GM23338 (cell line): Measurements from ENCODE around the gene CASTOR2. TPM values are rescaled to one million over a fixed set of nuclear protein-coding genes. Genes with fewer than 3 reads are reported as not detected.

Experiments used
- ATAC-seq: fragments of 200-7000 bp; cut with Tn5 transposase; 3 replicates; pipeline ENCODE4 v1.9.1; 2020
- DNase-seq: peaks from one replicate; pipeline ENCODE4 v3.0.0-alpha.2; 2015; ENCODE audit warnings: low spot score
- H2AFZ ChIP-seq: fragments of 200-600 bp; sonication (generic); 2 replicates; pipeline ENCODE4 v1.8.0; 2016; ENCODE audit warnings: antibody characterized with exemption, mild to moderate bottlenecking, moderate library complexity
- H3F3A ChIP-seq: fragments of 200-600 bp; sonication (generic); replicated peaks from 2 replicates; pipeline ENCODE4 v1.8.0; 2017; ENCODE audit warnings: antibody characterized with exemption, mixed run types, low read depth
- H3K27ac ChIP-seq: fragments of 200-600 bp; sonication (generic); 2 replicates; pipeline ENCODE4 v1.6.1; 2016; ENCODE audit warnings: low read depth
- H3K27me3 ChIP-seq: fragments of 200-600 bp; sonication (generic); 2 replicates; pipeline ENCODE4 v1.8.0; 2016; ENCODE audit warnings: mild to moderate bottlenecking, mixed run types, moderate library complexity; ENCODE audit not compliant: insufficient read depth
- H3K36me3 ChIP-seq: fragments of 200-600 bp; sonication (generic); 2 replicates; pipeline ENCODE4 v1.8.0; 2016; ENCODE audit warnings: mild to moderate bottlenecking; ENCODE audit not compliant: insufficient read depth
- H3K4me1 ChIP-seq: fragments of 200-600 bp; sonication (generic); 2 replicates; pipeline ENCODE4 v1.8.0; 2016; ENCODE audit warnings: mild to moderate bottlenecking, moderate library complexity; ENCODE audit not compliant: insufficient read depth
- H3K4me2 ChIP-seq: fragments of 200-600 bp; sonication (generic); 2 replicates; pipeline ENCODE4 v1.7.1; 2017; ENCODE audit warnings: mixed run types
- H3K4me3 ChIP-seq: fragments of 200-600 bp; sonication (generic); 2 replicates; pipeline ENCODE4 v1.6.1; 2016; ENCODE audit warnings: mixed run types
- H3K79me2 ChIP-seq: fragments of 200-600 bp; sonication (generic); replicated peaks from 2 replicates; pipeline ENCODE4 v1.8.0; 2017; ENCODE audit warnings: mild to moderate bottlenecking; ENCODE audit not compliant: insufficient read depth
- H3K9me2 ChIP-seq: fragments of 200-600 bp; sonication (generic); 2 replicates; pipeline ENCODE4 v1.8.0; 2017; ENCODE audit not compliant: insufficient read depth
- H4K20me1 ChIP-seq: fragments of 200-600 bp; sonication (generic); replicated peaks from 2 replicates; pipeline ENCODE4 v1.8.0; 2017; ENCODE audit warnings: mild to moderate bottlenecking; ENCODE audit not compliant: insufficient read depth
- H3K27ac Mint-ChIP-seq: 2 replicates; pipeline ENCODE4 v1.8.0; 2020; ENCODE audit warnings: inconsistent platforms, mild to moderate bottlenecking, moderate library complexity, mixed read lengths
- H3K27me3 Mint-ChIP-seq: 3 replicates; pipeline ENCODE4 v1.8.0; 2022; ENCODE audit warnings: low read depth, mild to moderate bottlenecking, moderate library complexity, mixed read lengths, inconsistent platforms; ENCODE audit not compliant: insufficient read depth, poor library complexity
- H3K36me3 Mint-ChIP-seq: 3 replicates; pipeline ENCODE4 v1.8.0; 2021; ENCODE audit warnings: low read depth, mild to moderate bottlenecking, inconsistent platforms, moderate library complexity, mixed read lengths
- H3K4me1 Mint-ChIP-seq: 3 replicates; pipeline ENCODE4 v1.8.0; 2020; ENCODE audit warnings: mild to moderate bottlenecking, inconsistent platforms, mixed read lengths
- H3K4me3 Mint-ChIP-seq: 3 replicates; pipeline ENCODE4 v1.8.0; 2021; ENCODE audit warnings: moderate library complexity, mild to moderate bottlenecking, inconsistent platforms, mixed read lengths
- H3K9me3 Mint-ChIP-seq: 3 replicates; pipeline ENCODE4 v1.8.0; 2020; ENCODE audit warnings: moderate library complexity, mild to moderate bottlenecking, inconsistent platforms, mixed read lengths
- CREB1 ChIP-seq: fragments of 250-450 bp; sonication (Bioruptor Pico); IDR thresholded peaks from 2 replicates; pipeline ENCODE4 v1.5.0; 2020; ENCODE audit warnings: low read depth, mild to moderate bottlenecking, moderate library complexity
- CTCF ChIP-seq, 2 experiments: fragments of 200-600 bp in 1 of 2; sonication (generic) in 1 of 2; conservative IDR thresholded peaks; 2 replicates each; pipeline versions ENCODE4 v1.5.1 to v1.6.1; 2016 to 2017; ENCODE audit warnings: antibody characterized with exemption in 2 of 2, low read depth in 2 of 2, mild to moderate bottlenecking in 2 of 2, moderate library complexity in 1 of 2
- EZH2 ChIP-seq: fragments of 200-600 bp; sonication (generic); IDR thresholded peaks from one replicate; pipeline ENCODE4 v1.8.0; 2017; ENCODE audit warnings: antibody characterized with exemption, mild to moderate bottlenecking, low read depth; ENCODE audit not compliant: unreplicated experiment
- EZH2phosphoT487 ChIP-seq: fragments of 200-600 bp; sonication (generic); IDR thresholded peaks from one replicate; pipeline ENCODE4 v1.8.1; 2018; ENCODE audit warnings: antibody characterized with exemption; ENCODE audit not compliant: unreplicated experiment
- JUNB ChIP-seq: IDR thresholded peaks from one replicate; pipeline ENCODE4 v1.6.1; 2016; ENCODE audit warnings: antibody characterized with exemption; ENCODE audit not compliant: unreplicated experiment
- NANOG ChIP-seq: IDR thresholded peaks from 2 replicates; pipeline ENCODE4 v1.6.1; 2016; ENCODE audit warnings: antibody characterized with exemption, borderline replicate concordance
- POLR2AphosphoS5 ChIP-seq: IDR thresholded peaks from 2 replicates; pipeline ENCODE4 v1.6.1; 2016; ENCODE audit warnings: antibody characterized with exemption, low read depth
- REST ChIP-seq: IDR thresholded peaks from one replicate; pipeline ENCODE4 v1.6.1; 2018; ENCODE audit warnings: antibody characterized with exemption; ENCODE audit not compliant: unreplicated experiment
- STAT1 ChIP-seq: IDR thresholded peaks from one replicate; pipeline ENCODE4 v1.6.1; 2016; ENCODE audit warnings: antibody characterized with exemption; ENCODE audit not compliant: unreplicated experiment
- ZNF114 ChIP-seq: fragments of 250-450 bp; sonication (Bioruptor Pico); IDR thresholded peaks from 2 replicates; pipeline ENCODE4 v1.5.0; 2020; ENCODE audit warnings: mild to moderate bottlenecking, moderate library complexity
- ZNF331 ChIP-seq: fragments of 250-450 bp; sonication (Bioruptor Pico); IDR thresholded peaks from 2 replicates; pipeline ENCODE4 v1.5.0; 2020; ENCODE audit warnings: low read depth, mild to moderate bottlenecking, moderate library complexity
- polyA plus RNA-seq: library from polyadenylated mRNA; unstranded; fragments of >200 nt; fragmentation: Nextera tagmentation; extraction: Ambion mirVana; gene quantifications from 2 replicates; pipeline ENCODE4 v1.2.1, GENCODE V29; 2016
- total RNA-seq: library from RNA; depleted of rRNA; stranded (reverse); fragments of >200 nt; shearing (Covaris generic); gene quantifications from 2 replicates; pipeline ENCODE4 v1.2.3, GENCODE V29; 2014
- TF ChIP-seq, protein P1 (sequence below): fragments of 250-450 bp; sonication (Bioruptor Pico); IDR thresholded peaks from 2 replicates; pipeline ENCODE4 v1.5.0; 2020; ENCODE audit warnings: mild to moderate bottlenecking, moderate library complexity
- TF ChIP-seq, protein P2 (sequence below): IDR thresholded peaks from 2 replicates; pipeline ENCODE4 v1.6.1; 2016; ENCODE audit warnings: antibody characterized with exemption

CASTOR2 gene
- total and polyA plus RNA-seq, 2 experiments from 2014 or later: 3.2 to 35.7 TPM

DNA sequence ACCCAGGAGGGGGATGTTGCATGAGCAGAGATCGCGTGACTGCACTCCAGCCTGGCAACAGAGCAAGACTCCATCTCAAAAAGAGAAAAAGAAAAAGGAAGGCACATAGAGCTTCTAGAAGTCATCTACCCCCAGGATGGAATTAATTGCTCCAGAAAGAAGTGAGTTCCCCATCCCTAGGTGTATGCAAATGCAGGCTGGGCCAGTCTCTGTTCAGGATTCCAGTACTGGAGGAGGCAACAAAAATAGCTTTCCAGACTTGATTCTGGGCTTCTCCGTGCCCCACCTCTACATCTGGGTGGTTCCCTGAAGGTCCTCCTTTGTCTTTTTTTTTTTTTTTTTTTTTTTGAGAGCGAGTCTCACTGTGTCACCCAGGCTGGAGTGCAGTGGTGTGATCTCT, 28.6 kb downstream of the CASTOR2 start:
- no peak overlapping the region for H2AFZ ChIP-seq
- H3K4me2 ChIP-seq: no peak overlapping the region
- H3K36me3 ChIP-seq: no peaks in the 10 kb centered on the region
- H3F3A ChIP-seq: 0 out of 2 replicates have a peak, but pooled peaks cover 7% of the 10 kb centered on the region
- Mint-ChIP-seq H3K4me1 (peaks cover 33% of the 10 kb centered on the region), H3K9me3 (no peaks in the 10 kb centered on the region), H3K27me3 (peaks cover 14% of the 10 kb centered on the region), H3K27ac (peak overlapping the region; percentile 98), H3K4me3 (no peak overlapping the region), H3K36me3 (peaks cover 9% of the 10 kb centered on the region; the same call in 1 of the 3 replicates)
- ATAC-seq: no peak
- H3K4me3 ChIP-seq: no peak overlapping the region
- no peaks in the 10 kb centered on the region for H3K9me2 ChIP-seq
- TF ChIP-seq JUNB (no peak), EZH2phosphoT487 (no peak), REST (no peak), STAT1 (no peak), CREB1 (no peak), ZNF114 (no peak), POLR2AphosphoS5 (no peak), EZH2 (no peak), CTCF (conservative IDR thresholded peaks at IDR 0.05; ENCODE audit: low read depth in 2 of 2) (no peak), NANOG (no peak), ZNF331 (CRISPR knock-in tag) (no peak)
- TF ChIP-seq, protein P1, sequence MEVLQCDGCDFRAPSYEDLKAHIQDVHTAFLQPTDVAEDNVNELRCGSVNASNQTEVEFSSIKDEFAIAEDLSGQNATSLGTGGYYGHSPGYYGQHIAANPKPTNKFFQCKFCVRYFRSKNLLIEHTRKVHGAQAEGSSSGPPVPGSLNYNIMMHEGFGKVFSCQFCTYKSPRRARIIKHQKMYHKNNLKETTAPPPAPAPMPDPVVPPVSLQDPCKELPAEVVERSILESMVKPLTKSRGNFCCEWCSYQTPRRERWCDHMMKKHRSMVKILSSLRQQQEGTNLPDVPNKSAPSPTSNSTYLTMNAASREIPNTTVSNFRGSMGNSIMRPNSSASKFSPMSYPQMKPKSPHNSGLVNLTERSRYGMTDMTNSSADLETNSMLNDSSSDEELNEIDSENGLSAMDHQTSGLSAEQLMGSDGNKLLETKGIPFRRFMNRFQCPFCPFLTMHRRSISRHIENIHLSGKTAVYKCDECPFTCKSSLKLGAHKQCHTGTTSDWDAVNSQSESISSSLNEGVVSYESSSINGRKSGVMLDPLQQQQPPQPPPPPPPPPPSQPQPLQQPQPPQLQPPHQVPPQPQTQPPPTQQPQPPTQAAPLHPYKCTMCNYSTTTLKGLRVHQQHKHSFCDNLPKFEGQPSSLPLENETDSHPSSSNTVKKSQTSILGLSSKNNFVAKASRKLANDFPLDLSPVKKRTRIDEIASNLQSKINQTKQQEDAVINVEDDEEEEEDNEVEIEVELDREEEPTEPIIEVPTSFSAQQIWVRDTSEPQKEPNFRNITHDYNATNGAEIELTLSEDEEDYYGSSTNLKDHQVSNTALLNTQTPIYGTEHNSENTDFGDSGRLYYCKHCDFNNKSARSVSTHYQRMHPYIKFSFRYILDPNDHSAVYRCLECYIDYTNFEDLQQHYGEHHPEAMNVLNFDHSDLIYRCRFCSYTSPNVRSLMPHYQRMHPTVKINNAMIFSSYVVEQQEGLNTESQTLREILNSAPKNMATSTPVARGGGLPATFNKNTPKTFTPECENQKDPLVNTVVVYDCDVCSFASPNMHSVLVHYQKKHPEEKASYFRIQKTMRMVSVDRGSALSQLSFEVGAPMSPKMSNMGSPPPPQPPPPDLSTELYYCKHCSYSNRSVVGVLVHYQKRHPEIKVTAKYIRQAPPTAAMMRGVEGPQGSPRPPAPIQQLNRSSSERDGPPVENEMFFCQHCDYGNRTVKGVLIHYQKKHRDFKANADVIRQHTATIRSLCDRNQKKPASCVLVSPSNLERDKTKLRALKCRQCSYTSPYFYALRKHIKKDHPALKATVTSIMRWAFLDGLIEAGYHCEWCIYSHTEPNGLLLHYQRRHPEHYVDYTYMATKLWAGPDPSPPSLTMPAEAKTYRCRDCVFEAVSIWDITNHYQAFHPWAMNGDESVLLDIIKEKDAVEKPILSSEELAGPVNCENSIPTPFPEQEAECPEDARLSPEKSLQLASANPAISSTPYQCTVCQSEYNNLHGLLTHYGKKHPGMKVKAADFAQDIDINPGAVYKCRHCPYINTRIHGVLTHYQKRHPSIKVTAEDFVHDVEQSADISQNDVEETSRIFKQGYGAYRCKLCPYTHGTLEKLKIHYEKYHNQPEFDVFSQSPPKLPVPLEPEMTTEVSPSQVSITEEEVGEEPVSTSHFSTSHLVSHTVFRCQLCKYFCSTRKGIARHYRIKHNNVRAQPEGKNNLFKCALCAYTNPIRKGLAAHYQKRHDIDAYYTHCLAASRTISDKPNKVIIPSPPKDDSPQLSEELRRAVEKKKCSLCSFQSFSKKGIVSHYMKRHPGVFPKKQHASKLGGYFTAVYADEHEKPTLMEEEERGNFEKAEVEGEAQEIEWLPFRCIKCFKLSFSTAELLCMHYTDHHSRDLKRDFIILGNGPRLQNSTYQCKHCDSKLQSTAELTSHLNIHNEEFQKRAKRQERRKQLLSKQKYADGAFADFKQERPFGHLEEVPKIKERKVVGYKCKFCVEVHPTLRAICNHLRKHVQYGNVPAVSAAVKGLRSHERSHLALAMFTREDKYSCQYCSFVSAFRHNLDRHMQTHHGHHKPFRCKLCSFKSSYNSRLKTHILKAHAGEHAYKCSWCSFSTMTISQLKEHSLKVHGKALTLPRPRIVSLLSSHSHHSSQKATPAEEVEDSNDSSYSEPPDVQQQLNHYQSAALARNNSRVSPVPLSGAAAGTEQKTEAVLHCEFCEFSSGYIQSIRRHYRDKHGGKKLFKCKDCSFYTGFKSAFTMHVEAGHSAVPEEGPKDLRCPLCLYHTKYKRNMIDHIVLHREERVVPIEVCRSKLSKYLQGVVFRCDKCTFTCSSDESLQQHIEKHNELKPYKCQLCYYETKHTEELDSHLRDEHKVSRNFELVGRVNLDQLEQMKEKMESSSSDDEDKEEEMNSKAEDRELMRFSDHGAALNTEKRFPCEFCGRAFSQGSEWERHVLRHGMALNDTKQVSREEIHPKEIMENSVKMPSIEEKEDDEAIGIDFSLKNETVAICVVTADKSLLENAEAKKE (CRISPR knock-in tag): no peak
- TF ChIP-seq, protein P2, sequence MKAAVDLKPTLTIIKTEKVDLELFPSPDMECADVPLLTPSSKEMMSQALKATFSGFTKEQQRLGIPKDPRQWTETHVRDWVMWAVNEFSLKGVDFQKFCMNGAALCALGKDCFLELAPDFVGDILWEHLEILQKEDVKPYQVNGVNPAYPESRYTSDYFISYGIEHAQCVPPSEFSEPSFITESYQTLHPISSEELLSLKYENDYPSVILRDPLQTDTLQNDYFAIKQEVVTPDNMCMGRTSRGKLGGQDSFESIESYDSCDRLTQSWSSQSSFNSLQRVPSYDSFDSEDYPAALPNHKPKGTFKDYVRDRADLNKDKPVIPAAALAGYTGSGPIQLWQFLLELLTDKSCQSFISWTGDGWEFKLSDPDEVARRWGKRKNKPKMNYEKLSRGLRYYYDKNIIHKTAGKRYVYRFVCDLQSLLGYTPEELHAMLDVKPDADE: no peak
- H3K79me2 ChIP-seq: peaks cover 44% of the 10 kb centered on the region
- no peaks in the 10 kb centered on the region for H3K27me3 ChIP-seq
- H3K27ac ChIP-seq: peak overlapping the region; percentile 94
- H4K20me1 ChIP-seq: no peaks in the 10 kb centered on the region; the same call in none of the 2 replicates
- peaks cover 4% of the 10 kb centered on the region for H3K4me1 ChIP-seq
- DNase-seq: no peak
